ENCODE measurements around the gene LMF1. TPM values are rescaled to one million over a fixed set of nuclear protein-coding genes. Genes with fewer than 3 reads are reported as not detected.

Gene LMF1
- total RNA-seq, 2 experiments from 2014 or later, result 17.0 to 31.4 TPM

- Histone ChIP-seq H3K9me3 (ENCODE audit: low read length) (no peaks in the 10 kb centered on the region), H3K4me3 (ENCODE audit: low read depth, low read length, poor library complexity, severe bottlenecking) (no peak overlapping the region), H3K36me3 (ENCODE audit: insufficient read depth, low read length) (no peaks in the 10 kb centered on the region), H4K20me1 (ENCODE audit: insufficient read depth, low read length) (no peaks in the 10 kb centered on the region), H3K4me2 (ENCODE audit: low read length) (no peak overlapping the region), H3K27ac (ENCODE audit: low read depth, low read length, poor library complexity, severe bottlenecking) (no peak overlapping the region), H3K9me2 (ENCODE audit: insufficient read depth, low read length) (no peaks in the 10 kb centered on the region), H2AFZ (ENCODE audit: low read length) (no peak overlapping the region), H3K79me2 (ENCODE audit: insufficient read depth, low read depth, low read length) (no peaks in the 10 kb centered on the region), H3K4me1 (ENCODE audit: insufficient read depth, low read length, poor library complexity, severe bottlenecking) (no peaks in the 10 kb centered on the region)
- intact Hi-C loops (cut with micrococcal nuclease; ENCODE audit: unreplicated experiment), result no loop called here
- no peak for DNase-seq (ENCODE audit: low spot score)
- no TSS peak for BruUV-seq (replicated peaks)
- CTCF ChIA-PET (ENCODE audit: unreplicated experiment), result no interaction called here
- TF ChIP-seq CTCF (conservative IDR thresholded peaks at IDR 0.05; ENCODE audit: low read length), result no peak
- no peak for TF ChIP-seq EZH2phosphoT487 (IDR thresholded peaks at IDR 0.05; ENCODE audit: borderline replicate concordance, low read depth, low read length)
- POLR2A ChIA-PET, result no interaction called here
These were observed 15.6 kb upstream of the LMF1 start for GRCh38 chr16:986411-986810.

- intact Hi-C loops (cut with micrococcal nuclease; ENCODE audit: unreplicated experiment), result no loop called here
- Histone ChIP-seq H3K4me3 (ENCODE audit: low read depth, low read length, poor library complexity, severe bottlenecking) (no peak overlapping the region), H3K27ac (ENCODE audit: low read depth, low read length, poor library complexity, severe bottlenecking) (no peak overlapping the region), H2AFZ (ENCODE audit: low read length) (no peak overlapping the region), H4K20me1 (ENCODE audit: insufficient read depth, low read length) (no peaks in the 10 kb centered on the region), H3K9me2 (ENCODE audit: insufficient read depth, low read length) (no peaks in the 10 kb centered on the region), H3K9me3 (ENCODE audit: low read length) (no peaks in the 10 kb centered on the region), H3K4me1 (ENCODE audit: insufficient read depth, low read length, poor library complexity, severe bottlenecking) (no peaks in the 10 kb centered on the region), H3K36me3 (ENCODE audit: insufficient read depth, low read length) (no peaks in the 10 kb centered on the region), H3K79me2 (ENCODE audit: insufficient read depth, low read depth, low read length) (no peaks in the 10 kb centered on the region), H3K4me2 (ENCODE audit: low read length) (no peak overlapping the region)
- ChIA-PET CTCF (ENCODE audit: unreplicated experiment) (no interaction called here), POLR2A (no interaction called here)
- no peak for DNase-seq (ENCODE audit: low spot score)
- no TSS peak for BruUV-seq (replicated peaks)
- TF ChIP-seq CTCF (conservative IDR thresholded peaks at IDR 0.05; ENCODE audit: low read length) (no peak), EZH2phosphoT487 (IDR thresholded peaks at IDR 0.05; ENCODE audit: borderline replicate concordance, low read depth, low read length) (no peak)
These were observed 15.0 kb upstream of the LMF1 start for GRCh38 chr16:985646-986400.

All from OCI-LY7 (cell line).